ENCODE data around the gene RAD51B.

RAD51B gene

DNA sequence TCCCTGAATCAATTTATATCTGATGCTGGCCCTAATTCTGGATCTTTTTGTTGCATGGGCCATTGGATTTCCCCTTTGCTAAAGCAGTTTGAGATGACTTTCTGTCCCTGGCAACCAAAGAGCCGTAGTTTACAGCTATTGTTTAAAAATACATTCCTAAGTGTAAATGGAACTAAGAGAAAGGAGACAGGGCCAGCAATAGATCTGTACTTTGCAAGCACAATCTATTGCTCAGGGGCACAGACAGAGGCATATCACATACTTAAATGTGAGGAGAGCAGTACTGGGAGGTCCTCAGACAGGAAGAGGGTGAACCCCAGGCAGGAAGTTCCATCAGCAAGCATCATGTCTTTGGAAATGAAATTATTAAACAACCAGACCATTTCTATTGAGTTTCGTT, 846.7 kb downstream of the RAD51B start:
- H3K4me3 ChIP-seq (ENCODE audit: control insufficient read depth, low read depth, low read length), result no peak overlapping the region
- TF ChIP-seq, protein P1, sequence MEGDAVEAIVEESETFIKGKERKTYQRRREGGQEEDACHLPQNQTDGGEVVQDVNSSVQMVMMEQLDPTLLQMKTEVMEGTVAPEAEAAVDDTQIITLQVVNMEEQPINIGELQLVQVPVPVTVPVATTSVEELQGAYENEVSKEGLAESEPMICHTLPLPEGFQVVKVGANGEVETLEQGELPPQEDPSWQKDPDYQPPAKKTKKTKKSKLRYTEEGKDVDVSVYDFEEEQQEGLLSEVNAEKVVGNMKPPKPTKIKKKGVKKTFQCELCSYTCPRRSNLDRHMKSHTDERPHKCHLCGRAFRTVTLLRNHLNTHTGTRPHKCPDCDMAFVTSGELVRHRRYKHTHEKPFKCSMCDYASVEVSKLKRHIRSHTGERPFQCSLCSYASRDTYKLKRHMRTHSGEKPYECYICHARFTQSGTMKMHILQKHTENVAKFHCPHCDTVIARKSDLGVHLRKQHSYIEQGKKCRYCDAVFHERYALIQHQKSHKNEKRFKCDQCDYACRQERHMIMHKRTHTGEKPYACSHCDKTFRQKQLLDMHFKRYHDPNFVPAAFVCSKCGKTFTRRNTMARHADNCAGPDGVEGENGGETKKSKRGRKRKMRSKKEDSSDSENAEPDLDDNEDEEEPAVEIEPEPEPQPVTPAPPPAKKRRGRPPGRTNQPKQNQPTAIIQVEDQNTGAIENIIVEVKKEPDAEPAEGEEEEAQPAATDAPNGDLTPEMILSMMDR (conservative IDR thresholded peaks at IDR 0.05; ENCODE audit: control insufficient read depth, insufficient read depth, low read depth, low read length), result no peak
- DNase-seq (ENCODE audit: low read depth), result no peak

GRCh38 chr14:68666899-68667298, 847.3 kb downstream of the RAD51B start:
- no peak for DNase-seq (ENCODE audit: low read depth)
- no peak overlapping the region for H3K4me3 ChIP-seq (ENCODE audit: control insufficient read depth, low read depth, low read length)
- TF ChIP-seq, protein P1 (conservative IDR thresholded peaks at IDR 0.05; ENCODE audit: control insufficient read depth, insufficient read depth, low read depth, low read length), result no peak

- TF ChIP-seq, protein P1 (conservative IDR thresholded peaks at IDR 0.05; ENCODE audit: control insufficient read depth, insufficient read depth, low read depth, low read length), result no peak
- H3K4me3 ChIP-seq (ENCODE audit: control insufficient read depth, low read depth, low read length), result no peak overlapping the region
- DNase-seq (ENCODE audit: low read depth), result peak; percentile 81
Measured at GRCh38 chr14:68667313-68667791, 847.8 kb downstream of the RAD51B start.

GRCh38 chr14:68668028-68668427, 848.4 kb downstream of the RAD51B start:
- H3K4me3 ChIP-seq (ENCODE audit: control insufficient read depth, low read depth, low read length), result no peak overlapping the region
- no peak for DNase-seq (ENCODE audit: low read depth)
- TF ChIP-seq, protein P1 (conservative IDR thresholded peaks at IDR 0.05; ENCODE audit: control insufficient read depth, insufficient read depth, low read depth, low read length), result no peak

DNA sequence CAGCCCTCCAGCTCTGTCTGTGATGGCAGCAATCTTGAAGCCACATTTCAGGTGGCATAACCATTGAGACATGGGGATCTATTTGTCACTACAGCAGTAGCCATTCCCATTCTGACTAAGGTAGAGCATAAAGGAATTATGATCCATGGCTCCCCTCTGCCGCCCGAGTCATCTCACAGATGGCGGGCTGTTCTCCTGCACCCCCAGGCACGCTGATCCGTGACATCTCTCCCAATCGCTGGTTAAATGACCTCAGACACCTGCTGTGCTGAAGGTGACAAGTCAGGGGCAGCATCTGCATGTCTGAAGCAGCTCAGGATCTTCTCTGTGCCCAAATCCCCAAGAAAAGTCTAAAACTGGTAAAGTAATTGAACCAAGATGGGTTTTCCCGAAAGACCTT, 849.0 kb downstream of the RAD51B start:
- H3K4me3 ChIP-seq (ENCODE audit: control insufficient read depth, low read depth, low read length), result no peak overlapping the region
- TF ChIP-seq, protein P1 (conservative IDR thresholded peaks at IDR 0.05; ENCODE audit: control insufficient read depth, insufficient read depth, low read depth, low read length), result no peak
- DNase-seq (ENCODE audit: low read depth), result no peak

DNA sequence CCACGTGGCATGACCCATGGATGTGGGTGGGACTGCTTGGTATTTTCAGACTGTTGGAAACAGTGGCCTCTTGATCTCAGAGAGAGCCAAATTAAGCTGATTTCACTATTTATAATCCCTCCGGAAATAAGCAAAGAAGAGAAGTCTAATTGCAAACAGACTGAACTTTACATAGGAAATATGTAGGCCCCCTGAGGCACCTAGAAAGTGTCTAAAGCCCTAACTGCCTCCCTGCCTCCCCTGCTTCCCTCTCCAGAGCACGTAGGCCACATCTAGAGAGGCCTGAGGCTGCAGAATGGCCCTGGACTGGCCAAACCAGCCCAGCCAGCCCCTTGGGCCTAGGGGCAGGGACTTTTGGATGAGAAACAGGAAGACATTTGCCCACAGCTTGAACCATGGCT, 849.5 kb downstream of the RAD51B start:
- H3K4me3 ChIP-seq (ENCODE audit: control insufficient read depth, low read depth, low read length), result no peak overlapping the region
- TF ChIP-seq, protein P1 (conservative IDR thresholded peaks at IDR 0.05; ENCODE audit: control insufficient read depth, insufficient read depth, low read depth, low read length), result no peak
- DNase-seq (ENCODE audit: low read depth), result no peak

All from fibroblast of mammary gland (primary cell).